ENCODE data around the gene DEDD2.

The DEDD2 gene

DNA sequence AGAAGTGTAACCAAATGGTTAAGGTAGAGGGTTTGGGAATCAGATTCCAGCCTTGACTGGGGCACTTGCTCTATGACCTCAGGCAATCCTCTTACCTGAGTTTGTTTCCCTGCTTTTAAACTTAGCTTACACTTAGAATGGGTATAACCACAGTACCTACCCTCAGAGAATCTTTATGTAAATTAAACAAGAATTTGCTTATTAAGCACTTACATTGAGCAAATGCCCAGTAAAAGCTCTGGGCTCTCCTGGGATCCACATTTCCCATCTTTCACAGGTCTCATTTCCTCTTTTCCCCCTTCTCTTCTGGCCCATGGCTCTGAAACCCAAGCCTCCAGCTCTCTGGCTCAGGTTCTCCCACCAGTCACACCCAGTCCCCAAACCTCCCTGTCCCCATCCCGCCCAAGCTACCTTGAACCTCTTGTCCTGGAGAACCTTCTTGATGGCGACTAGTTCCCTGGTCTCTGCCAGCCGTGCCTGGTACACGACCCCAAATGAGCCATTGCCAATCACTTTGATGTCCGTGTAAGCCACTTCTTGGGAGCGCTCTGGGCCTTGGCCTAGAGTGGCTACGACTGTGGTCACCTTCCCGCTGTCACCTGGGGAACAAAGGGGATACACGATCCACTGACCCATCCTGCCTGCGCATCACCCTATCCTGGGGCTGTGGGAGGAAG is 22.2 kb upstream of the DEDD2 start:
- TF ChIP-seq, protein P1, sequence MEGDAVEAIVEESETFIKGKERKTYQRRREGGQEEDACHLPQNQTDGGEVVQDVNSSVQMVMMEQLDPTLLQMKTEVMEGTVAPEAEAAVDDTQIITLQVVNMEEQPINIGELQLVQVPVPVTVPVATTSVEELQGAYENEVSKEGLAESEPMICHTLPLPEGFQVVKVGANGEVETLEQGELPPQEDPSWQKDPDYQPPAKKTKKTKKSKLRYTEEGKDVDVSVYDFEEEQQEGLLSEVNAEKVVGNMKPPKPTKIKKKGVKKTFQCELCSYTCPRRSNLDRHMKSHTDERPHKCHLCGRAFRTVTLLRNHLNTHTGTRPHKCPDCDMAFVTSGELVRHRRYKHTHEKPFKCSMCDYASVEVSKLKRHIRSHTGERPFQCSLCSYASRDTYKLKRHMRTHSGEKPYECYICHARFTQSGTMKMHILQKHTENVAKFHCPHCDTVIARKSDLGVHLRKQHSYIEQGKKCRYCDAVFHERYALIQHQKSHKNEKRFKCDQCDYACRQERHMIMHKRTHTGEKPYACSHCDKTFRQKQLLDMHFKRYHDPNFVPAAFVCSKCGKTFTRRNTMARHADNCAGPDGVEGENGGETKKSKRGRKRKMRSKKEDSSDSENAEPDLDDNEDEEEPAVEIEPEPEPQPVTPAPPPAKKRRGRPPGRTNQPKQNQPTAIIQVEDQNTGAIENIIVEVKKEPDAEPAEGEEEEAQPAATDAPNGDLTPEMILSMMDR (IDR thresholded peaks at IDR 0.05; ENCODE audit: low read depth, low read length, missing control alignments) = no peak
- DNase-seq (ENCODE audit: extremely low read depth, low read depth) = no peak
- no peak overlapping the region for H3K4me3 ChIP-seq (replicated peaks; ENCODE audit: low read depth, low read length)

DNA sequence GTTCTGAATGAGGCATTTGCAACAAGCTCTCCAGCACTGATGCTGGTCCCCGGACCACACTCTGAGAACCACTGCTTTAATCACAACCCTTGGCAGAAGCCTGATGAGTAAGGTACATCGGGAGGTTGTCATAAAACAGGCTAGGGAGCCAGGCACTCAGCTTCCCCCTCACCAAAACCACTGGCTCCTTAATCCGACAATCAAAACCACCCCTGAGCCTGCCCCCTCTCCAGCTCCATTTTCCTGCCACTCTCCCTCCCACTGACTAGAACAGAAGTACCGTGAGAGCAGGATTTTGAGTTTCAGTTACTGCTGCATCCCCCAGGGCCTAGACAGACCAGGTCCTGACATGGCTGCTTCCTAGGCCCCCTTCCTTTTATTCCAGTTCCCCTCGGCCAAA is 17.7 kb upstream of the DEDD2 start:
- TF ChIP-seq, protein P1 (IDR thresholded peaks at IDR 0.05; ENCODE audit: low read depth, low read length, missing control alignments) = no peak
- no peak overlapping the region for H3K4me3 ChIP-seq (replicated peaks; ENCODE audit: low read depth, low read length)
- DNase-seq (ENCODE audit: extremely low read depth, low read depth) = no peak

DNA sequence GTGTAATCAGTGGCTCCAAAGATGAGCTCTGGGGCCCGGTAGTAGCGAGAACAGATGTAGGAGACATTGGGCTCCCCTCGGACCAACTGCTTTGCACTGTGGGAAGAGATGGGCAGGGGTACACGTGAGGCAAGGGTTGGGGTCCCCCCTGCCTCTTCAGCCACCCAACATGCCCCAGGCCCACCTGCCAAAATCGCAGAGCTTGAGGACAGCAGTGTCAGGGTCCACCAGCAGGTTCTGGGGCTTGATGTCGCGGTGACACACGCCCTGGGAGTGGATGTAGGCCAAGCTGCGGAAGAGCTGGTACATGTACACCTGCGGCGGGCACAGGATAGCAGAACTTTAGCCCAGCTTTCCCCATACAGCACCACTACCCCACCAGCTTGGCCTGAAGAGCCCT is 16.9 kb upstream of the DEDD2 start:
- no peak for DNase-seq (ENCODE audit: extremely low read depth, low read depth)
- H3K4me3 ChIP-seq (replicated peaks; ENCODE audit: low read depth, low read length) = no peak overlapping the region
- TF ChIP-seq, protein P1 (IDR thresholded peaks at IDR 0.05; ENCODE audit: low read depth, low read length, missing control alignments) = no peak

DNA sequence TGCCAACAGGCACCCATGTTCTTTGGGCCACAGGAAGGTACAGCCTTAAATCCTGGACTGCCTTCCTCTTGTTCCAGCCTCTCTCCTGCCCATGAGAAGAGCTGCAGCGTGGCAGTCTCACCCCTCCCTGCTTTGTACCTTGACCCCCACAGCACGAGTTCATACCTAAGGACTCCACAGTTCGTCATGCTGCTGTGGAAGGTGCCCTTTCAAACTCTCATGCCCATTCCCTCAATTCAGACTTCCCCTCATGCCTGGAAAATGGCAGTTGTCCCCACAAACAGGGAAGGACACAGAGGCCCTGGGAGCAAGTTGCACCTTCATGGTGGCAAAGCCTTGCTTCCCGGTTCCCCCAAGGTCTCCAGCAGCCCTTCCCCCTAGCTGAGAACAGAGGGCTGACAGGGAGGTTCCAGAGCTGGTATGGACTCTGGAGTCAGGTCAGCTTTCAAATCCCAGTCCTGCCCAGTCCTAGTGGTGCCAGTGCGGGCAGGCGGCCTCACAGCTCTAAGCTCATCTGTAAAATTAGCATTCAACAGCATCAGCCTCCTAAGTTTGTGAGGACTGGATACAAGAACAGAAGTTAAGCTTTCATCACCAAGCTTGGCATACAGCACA is 16.3 kb upstream of the DEDD2 start:
- H3K4me3 ChIP-seq (replicated peaks; ENCODE audit: low read depth, low read length) = no peak overlapping the region
- TF ChIP-seq, protein P1 (IDR thresholded peaks at IDR 0.05; ENCODE audit: low read depth, low read length, missing control alignments) = no peak
- no peak for DNase-seq (ENCODE audit: extremely low read depth, low read depth)

DNA sequence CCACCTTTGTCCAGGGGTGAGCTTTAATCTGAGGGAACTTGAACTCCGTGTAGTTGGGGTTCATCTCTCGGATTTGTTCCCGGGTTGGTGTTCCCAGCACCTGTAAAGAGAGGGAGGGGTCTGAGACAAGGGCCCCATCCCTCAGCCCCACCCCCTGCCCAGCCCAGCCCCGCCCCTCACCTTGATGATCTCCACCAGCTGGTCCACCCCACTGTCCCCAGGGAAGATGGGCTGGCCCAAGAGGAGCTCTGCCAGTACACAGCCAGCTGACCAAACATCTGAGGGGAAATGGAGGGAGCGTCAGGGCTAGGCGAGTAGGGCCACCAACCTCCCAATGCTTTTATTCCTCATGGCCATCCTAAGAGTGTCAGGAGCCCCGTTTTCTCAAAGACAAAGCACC is 15.6 kb upstream of the DEDD2 start:
- no peak for DNase-seq (ENCODE audit: extremely low read depth, low read depth)
- no peak overlapping the region for H3K4me3 ChIP-seq (replicated peaks; ENCODE audit: low read depth, low read length)
- TF ChIP-seq, protein P1 (IDR thresholded peaks at IDR 0.05; ENCODE audit: low read depth, low read length, missing control alignments) = no peak

DNA sequence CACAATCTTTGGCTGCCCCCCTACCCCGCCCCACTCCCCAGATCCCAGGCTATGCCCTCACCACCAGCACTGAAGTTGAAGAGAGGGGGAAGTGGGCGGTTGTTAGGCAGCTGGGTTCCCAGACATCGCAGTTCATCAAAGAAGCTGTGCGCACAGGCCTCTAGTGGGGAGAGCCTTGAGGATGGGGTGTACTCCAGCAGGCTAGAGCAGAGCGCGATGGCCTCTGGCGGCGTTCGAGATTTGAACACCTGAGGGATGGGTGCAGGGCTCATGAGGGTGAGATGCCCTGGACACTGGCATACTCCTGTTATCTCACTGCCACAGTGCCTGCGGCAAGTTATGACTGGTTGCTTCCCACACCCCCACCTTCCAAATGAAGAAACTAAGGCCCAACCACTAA is 15.0 kb upstream of the DEDD2 start:
- no peak for DNase-seq (ENCODE audit: extremely low read depth, low read depth)
- TF ChIP-seq, protein P1 (IDR thresholded peaks at IDR 0.05; ENCODE audit: low read depth, low read length, missing control alignments) = no peak
- H3K4me3 ChIP-seq (replicated peaks; ENCODE audit: low read depth, low read length) = no peak overlapping the region
